IgD-negative memory B cell (primary cell): ENCODE data around the gene OTUB2. TPM values are rescaled to one million over a fixed set of nuclear protein-coding genes. Genes with fewer than 3 reads are reported as not detected.
A peak's percentile ranks its signal among the peaks of the same experiment; 100 is the strongest.

Source experiments
- H3K27ac Mint-ChIP-seq, 3 donors: one replicate each; pipeline ENCODE4 v1.8.0; 2020 to 2022; ENCODE audit warnings: mild to moderate bottlenecking in 3 of 3, mixed read lengths in 3 of 3, moderate library complexity in 1 of 3
- H3K27me3 Mint-ChIP-seq: one replicate; pipeline ENCODE4 v1.8.0; 2021; ENCODE audit warnings: mixed read lengths
- H3K36me3 Mint-ChIP-seq: one replicate; pipeline ENCODE4 v1.8.0; 2020; ENCODE audit warnings: mild to moderate bottlenecking, mixed read lengths
- H3K4me1 Mint-ChIP-seq, 3 donors: one replicate each; pipeline ENCODE4 v1.8.0; 2020 to 2022; ENCODE audit warnings: mixed read lengths in 3 of 3, mild to moderate bottlenecking in 1 of 3
- H3K4me3 Mint-ChIP-seq, 4 donors: one replicate each; pipeline ENCODE4 v1.8.0; 2020 to 2022; ENCODE audit warnings: mild to moderate bottlenecking in 4 of 4, mixed read lengths in 4 of 4, moderate library complexity in 3 of 4
- H3K9me3 Mint-ChIP-seq, 3 donors: one replicate each; pipeline ENCODE4 v1.8.0; 2020 to 2021; ENCODE audit warnings: mixed read lengths in 3 of 3, mild to moderate bottlenecking in 1 of 3
- polyA plus RNA-seq: library from polyadenylated mRNA; unstranded; fragments of 300-500 nt; fragmentation: Illumina TruSeq; gene quantifications from one replicate; pipeline ENCODE4 v1.2.3, GENCODE V29; 2021

OTUB2 gene
- polyA plus RNA-seq, 1 donor from 2014 or later = 0.19 TPM

GRCh38 chr14:94045563-94046345 is 19.6 kb downstream of the OTUB2 start:
- no peaks in the 10 kb centered on the region for H3K9me3 Mint-ChIP-seq
- peaks cover 3% of the 10 kb centered on the region for H3K36me3 Mint-ChIP-seq
- no peak overlapping the region for H3K4me3 Mint-ChIP-seq
- no peaks in the 10 kb centered on the region for H3K4me1 Mint-ChIP-seq
- no peaks in the 10 kb centered on the region for H3K27me3 Mint-ChIP-seq
- H3K27ac Mint-ChIP-seq = peak overlapping the region; percentile 59 to 73 (median 71)

- peak overlapping the region in 2 of 3 donors; percentile 16 to 42 for H3K27ac Mint-ChIP-seq
- peaks cover 6% of the 10 kb centered on the region for H3K36me3 Mint-ChIP-seq
Observed at GRCh38 chr14:94046696-94047250, 20.6 kb downstream of the OTUB2 start.

GRCh38 chr14:94047581-94047980 is 21.4 kb downstream of the OTUB2 start:
- peak overlapping the region in 2 of 3 donors; percentile 5 to 42 for H3K27ac Mint-ChIP-seq
- no peaks in the 10 kb centered on the region for H3K4me1 Mint-ChIP-seq
- H3K9me3 Mint-ChIP-seq = no peaks in the 10 kb centered on the region
- no peaks in the 10 kb centered on the region for H3K27me3 Mint-ChIP-seq
- no peak overlapping the region for H3K4me3 Mint-ChIP-seq
- H3K36me3 Mint-ChIP-seq = peaks cover 6% of the 10 kb centered on the region

More at GRCh38 chr14:94046696-94047250, 20.6 kb downstream of the OTUB2 start:
- Mint-ChIP-seq H3K27me3 (no peaks in the 10 kb centered on the region), H3K9me3 (no peaks in the 10 kb centered on the region), H3K4me1 (no peaks in the 10 kb centered on the region), H3K4me3 (peak overlapping the region in 1 of 4 donors; percentile 28)

- H3K4me3 Mint-ChIP-seq = no peak overlapping the region
- peak overlapping the region in 1 of 3 donors; percentile 42 for H3K27ac Mint-ChIP-seq
- no peaks in the 10 kb centered on the region for H3K27me3 Mint-ChIP-seq
- H3K4me1 Mint-ChIP-seq = no peaks in the 10 kb centered on the region
- H3K9me3 Mint-ChIP-seq = no peaks in the 10 kb centered on the region
- H3K36me3 Mint-ChIP-seq = peaks cover 9% of the 10 kb centered on the region
Observed at GRCh38 chr14:94048691-94049624, 22.8 kb downstream of the OTUB2 start.

GRCh38 chr14:94049625-94050023 is 23.5 kb downstream of the OTUB2 start:
- Mint-ChIP-seq H3K4me1 (no peaks in the 10 kb centered on the region), H3K36me3 (peaks cover 9% of the 10 kb centered on the region), H3K9me3 (no peaks in the 10 kb centered on the region), H3K27ac (no peak overlapping the region), H3K27me3 (no peaks in the 10 kb centered on the region), H3K4me3 (no peak overlapping the region)

- peaks cover 11% of the 10 kb centered on the region for H3K36me3 Mint-ChIP-seq
- H3K27ac Mint-ChIP-seq = peak overlapping the region in 1 of 3 donors; percentile 20
- H3K9me3 Mint-ChIP-seq = no peaks in the 10 kb centered on the region
- H3K4me3 Mint-ChIP-seq = no peak overlapping the region
- no peaks in the 10 kb centered on the region for H3K27me3 Mint-ChIP-seq
- H3K4me1 Mint-ChIP-seq = no peaks in the 10 kb centered on the region
Observed at GRCh38 chr14:94050231-94050880, 24.2 kb downstream of the OTUB2 start.

GRCh38 chr14:94051115-94051514 is 25.0 kb downstream of the OTUB2 start:
- no peak overlapping the region for H3K4me3 Mint-ChIP-seq
- peaks cover 11% of the 10 kb centered on the region for H3K36me3 Mint-ChIP-seq
- no peaks in the 10 kb centered on the region for H3K9me3 Mint-ChIP-seq
- H3K4me1 Mint-ChIP-seq = peaks cover 0 to 2% (median 0%) of the 10 kb centered on the region in 3 donors
- H3K27me3 Mint-ChIP-seq = no peaks in the 10 kb centered on the region
- H3K27ac Mint-ChIP-seq = peak overlapping the region in 2 of 3 donors; percentile 13 to 20

GRCh38 chr14:94051779-94052178 is 25.6 kb downstream of the OTUB2 start:
- peaks cover 14% of the 10 kb centered on the region for H3K36me3 Mint-ChIP-seq
- no peaks in the 10 kb centered on the region for H3K9me3 Mint-ChIP-seq
- no peaks in the 10 kb centered on the region for H3K27me3 Mint-ChIP-seq
- no peak overlapping the region for H3K27ac Mint-ChIP-seq
- no peak overlapping the region for H3K4me3 Mint-ChIP-seq
- peaks cover 3 to 4% (median 3%) of the 10 kb centered on the region in 3 donors for H3K4me1 Mint-ChIP-seq

- no peaks in the 10 kb centered on the region for H3K9me3 Mint-ChIP-seq
- H3K4me1 Mint-ChIP-seq = peaks cover 3 to 7% (median 4%) of the 10 kb centered on the region in 3 donors
- no peak overlapping the region for H3K4me3 Mint-ChIP-seq
- no peak overlapping the region for H3K27ac Mint-ChIP-seq
- H3K27me3 Mint-ChIP-seq = no peaks in the 10 kb centered on the region
- peaks cover 14% of the 10 kb centered on the region for H3K36me3 Mint-ChIP-seq
Observed at GRCh38 chr14:94052199-94052598, 26.1 kb downstream of the OTUB2 start.

- H3K4me3 Mint-ChIP-seq = no peak overlapping the region
- H3K36me3 Mint-ChIP-seq = peaks cover 14% of the 10 kb centered on the region
- H3K9me3 Mint-ChIP-seq = no peaks in the 10 kb centered on the region
- H3K27ac Mint-ChIP-seq = peak overlapping the region in 2 of 3 donors; percentile 47 to 76
- no peaks in the 10 kb centered on the region for H3K27me3 Mint-ChIP-seq
- peaks cover 7 to 11% (median 7%) of the 10 kb centered on the region in 3 donors for H3K4me1 Mint-ChIP-seq
Observed at GRCh38 chr14:94052662-94053061, 26.5 kb downstream of the OTUB2 start.

- Mint-ChIP-seq H3K27ac (peak overlapping the region; percentile 51 to 65 (median 62)), H3K9me3 (no peaks in the 10 kb centered on the region), H3K4me1 (peaks cover 11 to 16% (median 11%) of the 10 kb centered on the region in 3 donors), H3K27me3 (no peaks in the 10 kb centered on the region), H3K36me3 (peaks cover 13% of the 10 kb centered on the region), H3K4me3 (no peak overlapping the region)
Observed at GRCh38 chr14:94054401-94054800, 28.3 kb downstream of the OTUB2 start.

GRCh38 chr14:94054936-94055335 is 28.8 kb downstream of the OTUB2 start:
- peak overlapping the region in 2 of 3 donors; percentile 51 to 62 for H3K27ac Mint-ChIP-seq
- peak overlapping the region in 1 of 4 donors; percentile 26 for H3K4me3 Mint-ChIP-seq
- peaks cover 13% of the 10 kb centered on the region for H3K36me3 Mint-ChIP-seq
- no peaks in the 10 kb centered on the region for H3K9me3 Mint-ChIP-seq
- peaks cover 11 to 16% (median 11%) of the 10 kb centered on the region in 3 donors for H3K4me1 Mint-ChIP-seq
- no peaks in the 10 kb centered on the region for H3K27me3 Mint-ChIP-seq

- peak overlapping the region in 2 of 3 donors; percentile 47 to 65 for H3K27ac Mint-ChIP-seq
- H3K4me3 Mint-ChIP-seq = no peak overlapping the region
- peaks cover 11 to 16% (median 11%) of the 10 kb centered on the region in 3 donors for H3K4me1 Mint-ChIP-seq
- H3K9me3 Mint-ChIP-seq = no peaks in the 10 kb centered on the region
- no peaks in the 10 kb centered on the region for H3K27me3 Mint-ChIP-seq
- H3K36me3 Mint-ChIP-seq = peaks cover 9% of the 10 kb centered on the region
Observed at GRCh38 chr14:94056579-94057308, 30.6 kb downstream of the OTUB2 start.

- H3K36me3 Mint-ChIP-seq = peaks cover 7% of the 10 kb centered on the region
- H3K9me3 Mint-ChIP-seq = no peaks in the 10 kb centered on the region
- H3K4me3 Mint-ChIP-seq = no peak overlapping the region
- no peaks in the 10 kb centered on the region for H3K27me3 Mint-ChIP-seq
- peaks cover 11 to 20% (median 16%) of the 10 kb centered on the region in 3 donors for H3K4me1 Mint-ChIP-seq
- H3K27ac Mint-ChIP-seq = no peak overlapping the region
Observed at GRCh38 chr14:94058128-94058673, 32.1 kb downstream of the OTUB2 start.
